DND-41 (cell line): ENCODE results near the gene FHOD3.

Source experiments
- ATAC-seq: fragments of 200-7000 bp; cut with Tn5 transposase; 3 replicates; pipeline ENCODE4 v1.9.1; 2021; ENCODE audit warnings: low read depth; ENCODE audit not compliant: insufficient read depth
- DNase-seq: peaks from one replicate; pipeline ENCODE4 v3.0.0-alpha.2; 2020
- H2AFZ ChIP-seq: 2 replicates; pipeline ENCODE4 v1.6.0; 2012; ENCODE audit warnings: low read depth, low read length
- H3K27ac ChIP-seq: 2 replicates; pipeline ENCODE4 v1.5.1; 2012; ENCODE audit warnings: low read length, inconsistent platforms
- H3K27me3 ChIP-seq: fragments of 200-600 bp; sonication (generic); 2 replicates; pipeline ENCODE4 v1.6.0; 2012; ENCODE audit warnings: low read length, mild to moderate bottlenecking, inconsistent platforms; ENCODE audit not compliant: insufficient read depth, poor library complexity
- H3K36me3 ChIP-seq: 2 replicates; pipeline ENCODE4 v1.5.1; 2012; ENCODE audit warnings: low read length, inconsistent platforms; ENCODE audit not compliant: insufficient read depth
- H3K4me1 ChIP-seq: 2 replicates; pipeline ENCODE4 v1.5.1; 2012; ENCODE audit warnings: mild to moderate bottlenecking, low read length; ENCODE audit not compliant: insufficient read depth
- H3K4me2 ChIP-seq: 2 replicates; pipeline ENCODE4 v1.6.0; 2012; ENCODE audit warnings: mild to moderate bottlenecking, moderate library complexity, low read length, inconsistent platforms; ENCODE audit not compliant: insufficient read depth
- H3K4me3 ChIP-seq, 2 experiments: fragments of 200-600 bp in 1 of 2; shearing (Covaris generic) in 1 of 2; 2 replicates each; pipeline ENCODE4 v1.5.1; 2012 to 2016; ENCODE audit warnings: inconsistent platforms in 2 of 2, low read length in 2 of 2, mild to moderate bottlenecking in 2 of 2, low read depth in 1 of 2, moderate library complexity in 1 of 2
- H3K79me2 ChIP-seq: 2 replicates; pipeline ENCODE4 v1.6.0; 2012; ENCODE audit warnings: low read length, inconsistent platforms; ENCODE audit not compliant: insufficient read depth
- H3K9ac ChIP-seq: 2 replicates; pipeline ENCODE4 v1.6.0; 2012; ENCODE audit warnings: low read depth, mild to moderate bottlenecking, inconsistent platforms, low read length, moderate library complexity
- H3K9me3 ChIP-seq: 2 replicates; pipeline ENCODE4 v1.5.1; 2012; ENCODE audit warnings: low read length, moderate library complexity, mild to moderate bottlenecking, inconsistent platforms; ENCODE audit not compliant: insufficient read depth, severe bottlenecking
- H4K20me1 ChIP-seq: 2 replicates; pipeline ENCODE4 v1.6.0; 2012; ENCODE audit warnings: low read length; ENCODE audit not compliant: insufficient read depth
- EZH2 ChIP-seq: IDR thresholded peaks from 3 replicates; pipeline ENCODE4 v1.6.1; 2012; ENCODE audit warnings: borderline replicate concordance, low read depth, mild to moderate bottlenecking, moderate library complexity, low read length, inconsistent platforms; ENCODE audit not compliant: severe bottlenecking
- TF ChIP-seq, protein P1 (sequence below): IDR thresholded peaks from 2 replicates; pipeline ENCODE4 v1.5.1; 2012; ENCODE audit warnings: borderline replicate concordance, low read length, moderate library complexity, mild to moderate bottlenecking; ENCODE audit not compliant: poor library complexity, severe bottlenecking; ENCODE audit errors: extremely low read depth

FHOD3 gene

DNA sequence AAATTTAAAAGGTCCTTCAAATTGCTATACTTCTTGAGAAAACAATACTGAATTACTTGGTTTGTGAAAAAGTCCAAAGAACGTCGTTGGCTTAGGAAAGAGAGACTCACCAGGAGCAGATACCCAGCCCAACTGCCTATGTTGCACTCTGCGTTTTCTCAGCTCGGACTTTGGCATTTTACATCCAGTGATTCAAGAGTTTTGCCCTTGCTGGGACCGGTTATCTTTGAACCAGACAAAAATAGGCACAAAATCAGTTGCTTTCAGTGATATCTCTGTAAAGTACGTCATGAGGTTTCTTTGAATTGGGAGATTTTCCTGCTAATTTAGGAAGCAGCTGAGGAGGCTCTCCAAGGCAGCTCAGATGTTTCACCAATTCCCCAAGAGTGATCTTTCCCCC, 29.3 kb downstream of the FHOD3 start:
- TF ChIP-seq EZH2 = no peak
- TF ChIP-seq, protein P1, sequence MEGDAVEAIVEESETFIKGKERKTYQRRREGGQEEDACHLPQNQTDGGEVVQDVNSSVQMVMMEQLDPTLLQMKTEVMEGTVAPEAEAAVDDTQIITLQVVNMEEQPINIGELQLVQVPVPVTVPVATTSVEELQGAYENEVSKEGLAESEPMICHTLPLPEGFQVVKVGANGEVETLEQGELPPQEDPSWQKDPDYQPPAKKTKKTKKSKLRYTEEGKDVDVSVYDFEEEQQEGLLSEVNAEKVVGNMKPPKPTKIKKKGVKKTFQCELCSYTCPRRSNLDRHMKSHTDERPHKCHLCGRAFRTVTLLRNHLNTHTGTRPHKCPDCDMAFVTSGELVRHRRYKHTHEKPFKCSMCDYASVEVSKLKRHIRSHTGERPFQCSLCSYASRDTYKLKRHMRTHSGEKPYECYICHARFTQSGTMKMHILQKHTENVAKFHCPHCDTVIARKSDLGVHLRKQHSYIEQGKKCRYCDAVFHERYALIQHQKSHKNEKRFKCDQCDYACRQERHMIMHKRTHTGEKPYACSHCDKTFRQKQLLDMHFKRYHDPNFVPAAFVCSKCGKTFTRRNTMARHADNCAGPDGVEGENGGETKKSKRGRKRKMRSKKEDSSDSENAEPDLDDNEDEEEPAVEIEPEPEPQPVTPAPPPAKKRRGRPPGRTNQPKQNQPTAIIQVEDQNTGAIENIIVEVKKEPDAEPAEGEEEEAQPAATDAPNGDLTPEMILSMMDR = no peak
- no peak overlapping the region for H3K27ac ChIP-seq
- no peaks in the 10 kb centered on the region for H3K36me3 ChIP-seq
- ATAC-seq (no peak), DNase-seq (no peak)
- H3K4me1 ChIP-seq = no peaks in the 10 kb centered on the region
- H3K4me3 ChIP-seq = no peak overlapping the region
- H3K9ac ChIP-seq = no peak overlapping the region
- no peaks in the 10 kb centered on the region for H4K20me1 ChIP-seq
- no peak overlapping the region for H2AFZ ChIP-seq
- no peaks in the 10 kb centered on the region for H3K9me3 ChIP-seq
- peaks cover 3% of the 10 kb centered on the region for H3K27me3 ChIP-seq
- H3K4me2 ChIP-seq = no peak overlapping the region
- no peaks in the 10 kb centered on the region for H3K79me2 ChIP-seq

DNA sequence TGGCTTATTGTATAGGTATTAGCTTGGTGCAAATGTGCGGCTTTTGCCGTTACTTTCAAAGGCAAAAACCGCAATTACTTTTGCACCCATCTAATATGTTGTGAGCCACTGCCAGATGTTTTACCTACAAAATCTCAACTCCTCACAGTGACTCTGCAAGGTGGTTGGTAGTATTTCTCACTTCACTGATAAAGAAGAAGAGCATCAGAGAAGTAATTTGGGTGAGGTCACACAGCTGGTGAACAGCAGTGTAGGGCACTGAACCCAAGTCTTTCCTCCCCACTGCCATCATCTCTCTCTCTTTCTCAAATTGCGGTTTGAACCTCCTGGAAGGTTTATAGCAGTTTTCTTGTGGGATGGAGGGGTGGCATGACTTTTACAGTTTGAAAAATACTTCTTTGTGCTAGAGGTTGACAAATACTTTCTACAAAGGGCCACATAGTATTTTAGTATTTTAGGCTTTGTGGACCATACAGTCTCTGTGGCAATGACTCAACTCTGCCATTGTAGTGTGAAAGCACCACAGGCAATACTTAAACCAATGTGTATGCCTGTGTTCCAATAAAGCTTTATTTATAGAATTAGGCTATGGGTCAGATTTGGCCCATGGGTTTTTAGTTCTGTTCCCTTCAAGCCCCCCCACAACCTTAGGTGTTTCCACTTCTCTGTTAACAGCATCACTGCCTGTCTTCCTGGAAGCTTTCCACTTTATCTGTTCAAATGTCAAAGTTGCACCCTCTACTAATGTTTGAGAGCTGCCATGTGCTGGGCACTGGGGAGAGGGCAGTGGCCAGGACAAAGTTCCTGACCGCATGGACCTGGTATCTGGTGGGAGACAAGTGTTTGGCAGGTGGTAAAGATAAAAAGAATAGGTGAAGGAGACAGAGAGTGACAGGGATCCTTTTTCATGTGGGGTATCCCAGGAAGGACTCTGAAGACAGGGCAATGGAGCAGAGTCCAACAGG, 30.1 kb downstream of the FHOD3 start:
- no peaks in the 10 kb centered on the region for H3K9me3 ChIP-seq
- H3K36me3 ChIP-seq = no peaks in the 10 kb centered on the region
- H3K27ac ChIP-seq = no peak overlapping the region
- TF ChIP-seq EZH2 = no peak
- TF ChIP-seq, protein P1 = no peak
- H3K27me3 ChIP-seq = peaks cover 3% of the 10 kb centered on the region
- H3K4me2 ChIP-seq = no peak overlapping the region
- no peak for ATAC-seq
- no peaks in the 10 kb centered on the region for H4K20me1 ChIP-seq
- H3K4me1 ChIP-seq = no peaks in the 10 kb centered on the region
- no peak for DNase-seq
- no peaks in the 10 kb centered on the region for H3K79me2 ChIP-seq
- H3K4me3 ChIP-seq = no peak overlapping the region
- no peak overlapping the region for H2AFZ ChIP-seq
- H3K9ac ChIP-seq = no peak overlapping the region

DNA sequence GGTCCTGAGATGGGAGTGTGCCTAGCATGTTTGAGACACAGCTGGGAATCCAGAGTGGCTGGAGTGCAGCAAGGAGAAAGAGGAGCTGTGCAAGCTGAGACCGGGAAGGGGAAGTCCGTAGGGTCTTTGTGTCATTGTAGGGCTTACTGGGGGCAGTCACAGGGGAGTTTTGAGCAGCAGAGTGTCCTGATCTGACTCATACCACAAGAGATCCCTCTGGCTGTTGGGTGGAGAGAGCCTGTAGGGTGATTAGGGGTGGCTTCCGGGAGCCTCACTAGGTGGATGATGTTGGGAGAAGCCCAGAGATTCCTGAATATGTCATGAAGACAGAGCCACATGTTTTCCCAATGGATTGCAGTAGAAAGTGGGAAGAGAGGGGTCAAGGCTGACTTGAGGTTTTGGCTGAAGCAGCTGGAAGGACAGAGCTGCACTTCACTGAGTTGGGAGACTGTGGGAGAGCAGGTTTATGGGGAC, 30.9 kb downstream of the FHOD3 start:
- Histone ChIP-seq H3K36me3 (no peaks in the 10 kb centered on the region), H4K20me1 (no peaks in the 10 kb centered on the region), H3K27me3 (peaks cover 3% of the 10 kb centered on the region), H3K9me3 (no peaks in the 10 kb centered on the region), H3K4me2 (no peak overlapping the region), H2AFZ (no peak overlapping the region), H3K79me2 (no peaks in the 10 kb centered on the region), H3K4me3 (no peak overlapping the region), H3K27ac (no peak overlapping the region), H3K9ac (no peak overlapping the region), H3K4me1 (no peaks in the 10 kb centered on the region)
- DNase-seq (no peak), ATAC-seq (no peak)
- TF ChIP-seq, protein P1 = no peak
- TF ChIP-seq EZH2 = no peak
